HG02571 (cell line): ENCODE measurements around the gene MORF4L1.
"Not testable (repeated sequence)": the region's sequence is repeated elsewhere in the genome, so short reads cannot be mapped to it uniquely, and the experiment has no call there.

Experiments used
- ATAC-seq: cut with Tn5 transposase; IDR thresholded peaks from one replicate; pipeline ENCODE4 v1.9.1; 2021; ENCODE audit warnings: mild to moderate bottlenecking, moderate library complexity; ENCODE audit not compliant: unreplicated experiment

MORF4L1 gene

DNA sequence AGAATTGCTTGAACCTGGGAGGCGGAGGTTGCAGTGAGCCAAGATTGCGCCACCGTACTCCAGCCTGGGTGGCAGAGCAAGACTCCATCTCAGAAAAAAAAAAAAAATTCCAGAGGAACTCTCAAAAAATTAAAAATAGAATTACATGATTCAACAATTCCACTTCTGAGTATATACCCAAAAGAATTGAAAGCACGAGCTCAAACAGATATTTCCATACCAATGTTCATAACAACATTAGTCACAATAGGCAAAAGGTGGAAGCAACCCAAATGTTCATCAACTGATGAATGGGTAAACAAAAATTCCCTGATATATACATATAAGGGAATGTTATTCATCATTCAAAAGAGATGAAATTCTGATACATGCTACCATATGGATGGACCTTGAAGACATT is 16.9 kb upstream of the MORF4L1 start:
- ATAC-seq, result no peak

DNA sequence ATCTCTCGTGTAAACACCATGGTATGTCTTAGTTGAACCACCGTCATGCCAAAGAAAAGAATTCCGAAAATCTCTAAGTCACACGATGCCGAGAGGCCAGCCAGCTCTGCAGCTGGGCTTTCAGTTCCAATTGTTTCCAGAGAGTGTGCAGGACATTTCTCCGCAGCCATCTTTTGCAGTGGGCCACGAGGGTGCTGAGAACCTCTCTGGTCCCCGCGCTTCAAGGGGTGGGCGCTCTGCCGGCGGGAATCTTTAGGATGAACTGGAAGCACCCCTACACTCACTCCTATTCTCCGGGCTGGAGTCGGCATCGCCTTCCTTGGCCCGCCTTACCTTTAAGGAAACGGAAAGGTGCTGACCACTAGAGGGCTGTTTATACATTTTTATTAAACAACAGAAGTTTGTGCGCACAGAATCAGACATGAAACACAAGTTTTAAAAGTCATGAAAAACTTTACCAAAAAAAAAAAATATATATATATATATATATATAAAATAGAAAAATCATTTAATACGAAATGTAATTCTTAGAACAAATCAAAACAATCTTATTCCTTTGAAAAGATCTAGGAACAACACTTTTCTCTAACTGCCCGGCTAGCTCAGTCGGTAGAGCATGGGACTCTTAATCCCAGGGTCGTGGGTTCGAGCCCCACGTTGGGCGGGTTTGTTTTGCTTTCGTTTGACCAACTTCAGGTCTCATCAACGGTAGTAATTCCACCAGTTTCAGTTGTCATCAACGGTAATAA is 12.5 kb upstream of the MORF4L1 start:
- no peak for ATAC-seq

DNA sequence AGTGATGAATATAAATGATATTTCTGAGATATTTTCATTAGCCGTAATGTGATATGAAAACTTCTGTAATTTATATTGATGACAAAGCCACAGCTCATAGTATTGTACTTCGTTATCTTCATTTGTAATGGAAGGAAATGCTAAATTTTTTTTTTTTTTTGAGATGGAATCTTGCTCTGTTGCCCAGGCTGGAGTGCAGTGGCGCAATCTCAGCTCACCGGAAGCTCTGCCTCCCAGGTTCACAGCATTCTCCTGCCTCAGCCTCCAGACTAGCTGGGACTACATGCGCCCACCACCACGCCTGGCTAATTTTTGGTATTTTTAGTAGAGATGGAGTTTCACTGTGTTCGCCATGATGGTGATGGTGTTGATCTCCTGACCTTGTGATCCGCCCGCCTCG is 7.1 kb upstream of the MORF4L1 start:
- not testable (repeated sequence) for ATAC-seq

DNA sequence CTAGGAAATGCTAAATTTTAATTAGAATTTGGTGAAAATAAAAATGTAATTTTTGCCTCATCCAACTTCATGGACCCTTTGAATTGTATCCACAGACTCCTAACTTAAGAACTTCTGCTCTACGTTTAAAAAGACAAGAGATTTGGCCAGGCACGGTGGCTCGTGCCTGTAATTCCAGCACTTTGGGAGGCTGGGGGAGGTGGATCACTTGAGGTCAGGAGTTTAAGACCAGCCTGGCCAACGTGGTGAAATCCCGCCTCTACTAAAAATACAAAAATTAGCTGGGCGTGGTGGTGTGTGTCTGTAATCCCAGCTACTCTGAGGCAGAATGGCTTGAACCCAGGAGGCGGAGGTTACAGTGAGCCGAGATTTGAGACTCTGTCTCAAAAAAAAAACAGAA is 6.7 kb upstream of the MORF4L1 start:
- ATAC-seq, result not testable (repeated sequence)

DNA sequence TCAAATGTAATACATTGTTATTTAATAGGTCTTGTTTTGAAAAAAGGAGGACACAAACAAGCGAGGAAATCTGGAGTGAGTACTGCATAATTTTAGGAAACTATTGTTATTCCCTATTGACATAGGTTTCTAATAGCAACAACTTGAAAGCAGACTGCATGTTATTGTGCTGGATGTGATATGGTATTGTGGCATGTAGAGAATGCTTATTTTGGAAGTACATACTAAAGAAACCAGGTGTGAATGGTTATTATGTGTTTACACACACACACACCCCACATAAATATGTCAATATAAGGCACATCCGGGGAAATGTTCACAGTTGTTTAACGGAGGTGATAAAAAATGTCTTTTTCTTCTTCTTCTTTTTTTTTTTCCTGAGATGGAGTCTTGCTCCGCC is 5.9 kb upstream of the MORF4L1 start:
- no peak for ATAC-seq

DNA sequence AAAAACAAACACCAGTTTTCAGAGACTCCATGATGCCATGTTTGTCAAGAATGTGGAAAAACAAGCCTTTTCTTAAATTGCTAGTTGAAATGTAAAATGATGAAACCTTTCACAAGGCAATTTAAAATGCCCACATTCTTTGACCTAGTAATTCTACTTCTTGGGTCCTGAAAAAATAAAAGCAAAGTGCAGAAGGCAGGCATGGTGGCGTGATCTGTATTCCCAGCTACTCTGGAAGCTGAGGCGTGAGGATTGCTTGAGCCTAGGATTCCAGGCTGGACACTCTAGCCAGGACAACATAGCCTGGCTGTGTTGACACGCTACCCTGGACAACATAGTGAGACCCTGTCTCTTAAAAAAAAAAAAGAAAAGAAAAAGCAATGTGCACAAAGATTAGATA is 4.3 kb upstream of the MORF4L1 start:
- ATAC-seq, result no peak

DNA sequence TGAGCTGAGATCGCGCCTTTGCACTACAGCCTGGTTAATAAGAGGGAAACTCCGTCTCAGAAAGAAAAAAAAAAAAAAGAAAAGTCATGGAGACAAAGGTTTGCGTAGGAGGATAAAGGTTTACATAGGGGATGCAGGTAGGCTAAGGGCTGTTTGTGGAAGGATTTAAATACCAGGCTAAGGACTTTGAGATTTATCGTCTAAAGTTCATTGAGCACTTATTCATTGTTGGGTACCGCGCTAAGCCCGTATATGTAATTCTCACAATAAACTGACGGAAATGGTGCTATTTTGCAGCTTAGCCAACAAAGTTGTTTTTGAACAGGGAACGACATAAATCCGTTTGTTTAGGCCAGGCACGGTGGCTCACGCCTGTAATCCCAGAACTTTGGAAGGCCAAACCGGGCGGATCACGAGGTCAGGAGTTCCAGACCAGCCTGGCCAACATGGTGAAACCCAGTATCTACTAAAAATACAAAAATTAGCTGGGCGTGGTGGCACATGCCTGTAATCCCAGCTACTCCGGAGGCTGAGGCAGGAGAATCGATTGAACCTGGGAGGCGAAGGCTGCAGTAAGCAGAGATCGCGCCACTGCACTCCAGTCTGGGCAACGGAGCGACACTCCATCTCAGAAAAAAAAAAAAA is 1.1 kb upstream of the MORF4L1 start:
- ATAC-seq, result not testable (repeated sequence)

DNA sequence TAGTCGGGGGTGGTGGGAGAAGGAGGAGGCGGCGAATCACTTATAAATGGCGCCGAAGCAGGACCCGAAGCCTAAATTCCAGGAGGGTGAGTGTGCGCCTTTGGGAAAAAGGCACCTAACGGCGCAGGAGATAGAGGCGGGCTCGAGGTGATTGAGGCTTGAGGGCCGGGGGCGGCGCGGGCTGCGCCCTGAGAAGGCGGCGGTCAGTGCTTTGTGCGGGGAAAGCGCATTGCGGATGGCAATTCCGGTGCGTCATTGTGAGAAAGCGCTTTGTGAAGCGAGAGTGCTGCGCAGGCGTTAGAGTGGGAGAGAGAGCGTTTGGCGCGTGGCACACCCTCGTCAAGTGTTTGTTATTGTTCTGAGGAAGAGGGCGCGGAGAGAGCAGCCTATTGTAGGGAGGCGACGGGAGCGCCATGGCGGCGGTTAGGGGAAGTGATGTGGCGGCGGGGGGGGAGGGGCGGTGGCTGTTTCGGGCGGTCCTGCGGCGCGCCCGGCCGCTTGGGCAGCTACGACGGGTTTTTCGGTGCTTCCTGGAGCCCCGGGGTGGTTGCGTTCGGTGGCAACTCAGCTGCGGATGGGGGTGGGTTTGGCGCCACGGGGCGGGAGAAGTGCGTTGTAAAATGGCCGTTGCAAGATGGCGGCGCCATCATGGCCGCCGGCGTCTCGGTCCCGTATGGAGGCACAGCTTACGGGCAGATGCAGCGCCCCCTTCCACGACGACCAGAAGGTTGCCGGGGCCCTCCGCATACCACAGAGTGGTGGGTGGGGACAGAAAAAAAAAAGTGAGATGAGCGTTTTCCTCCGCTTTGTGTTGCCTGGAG is 492 bp downstream of the MORF4L1 start:
- peak; percentile 68 for ATAC-seq

DNA sequence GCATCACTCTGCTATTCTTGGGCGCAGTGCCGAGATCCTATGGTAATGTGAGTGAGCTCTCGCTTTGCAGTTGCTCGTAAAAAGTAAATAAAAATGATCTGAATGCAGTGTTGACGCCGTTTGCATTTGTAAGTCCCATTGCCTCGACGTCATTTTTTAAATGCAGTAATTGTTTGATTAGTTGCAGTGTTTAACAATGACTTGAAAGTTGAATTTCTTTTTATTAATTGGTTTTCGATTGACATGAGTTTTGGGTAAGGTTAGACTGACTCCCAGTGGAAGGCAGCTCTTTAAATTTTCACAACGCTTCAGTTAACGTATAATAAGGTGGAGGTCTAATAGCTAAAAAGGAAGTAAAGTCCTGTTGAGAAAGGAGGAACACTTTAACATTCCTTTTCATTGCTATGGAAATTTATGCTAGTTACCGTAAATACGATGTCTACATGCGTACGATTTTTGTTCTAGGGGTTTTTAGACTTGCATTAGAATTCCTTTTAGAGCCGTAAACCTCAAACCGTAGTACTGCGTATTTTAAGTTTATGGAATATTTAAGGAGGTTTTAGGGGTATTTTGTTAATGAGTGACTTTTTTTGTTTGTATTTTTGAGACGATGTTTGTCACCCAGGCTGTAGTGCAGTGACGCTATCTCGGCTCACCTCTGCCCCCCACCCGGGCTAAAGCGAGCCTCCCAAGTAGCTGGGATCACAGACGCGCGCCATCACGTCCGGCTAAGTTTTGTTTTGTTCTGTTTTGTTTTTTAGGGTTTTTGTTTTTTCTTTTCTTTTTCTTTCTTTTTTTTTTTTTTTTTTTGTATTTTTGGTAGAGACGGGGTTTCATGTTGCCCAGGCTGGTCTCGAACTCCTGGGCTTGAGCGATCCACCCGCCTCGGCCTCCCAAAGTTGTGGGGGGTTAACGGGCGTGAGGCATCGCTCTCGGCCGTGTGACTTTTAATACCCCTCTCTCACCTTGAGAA is 1.4 kb downstream of the MORF4L1 start:
- no peak for ATAC-seq

DNA sequence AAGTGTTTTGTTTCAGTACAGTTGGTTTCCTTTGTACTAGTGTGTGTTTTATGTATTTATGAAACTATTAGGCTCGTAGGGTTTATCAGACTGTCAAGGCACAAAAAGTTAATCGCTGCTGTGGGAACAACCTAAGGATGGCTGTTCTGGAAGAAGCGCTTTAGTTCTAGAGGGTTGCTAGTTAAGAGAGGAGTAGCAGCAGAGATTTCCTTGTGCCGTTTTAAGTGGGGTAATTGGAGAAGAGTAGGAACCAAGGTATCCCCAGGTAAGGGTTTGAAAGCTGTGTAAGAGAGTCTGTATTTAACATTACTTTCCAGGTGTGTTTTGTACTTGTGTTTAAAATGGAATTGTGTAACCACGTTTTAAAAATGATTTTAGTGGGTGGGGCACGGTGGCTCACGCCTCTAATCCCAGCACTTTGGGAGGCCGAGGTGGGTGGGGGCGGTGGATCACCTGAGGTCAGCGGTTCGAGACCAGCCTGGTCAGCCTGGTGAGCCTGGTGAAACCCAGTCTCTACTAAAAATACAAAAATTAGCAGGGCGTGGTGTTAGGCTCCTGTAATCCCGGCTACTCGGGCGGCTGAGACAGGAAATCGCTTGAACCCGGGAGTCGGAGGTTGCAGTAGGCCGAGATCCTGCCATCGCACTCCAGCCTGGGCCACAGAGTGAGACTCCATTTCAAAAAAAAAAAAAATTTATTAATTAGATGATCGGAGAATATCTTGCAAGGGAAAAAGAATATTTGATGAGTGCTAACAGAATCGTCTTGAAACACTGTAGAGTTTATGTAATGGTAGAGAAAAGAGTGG is 2.6 kb downstream of the MORF4L1 start:
- ATAC-seq, result no peak

DNA sequence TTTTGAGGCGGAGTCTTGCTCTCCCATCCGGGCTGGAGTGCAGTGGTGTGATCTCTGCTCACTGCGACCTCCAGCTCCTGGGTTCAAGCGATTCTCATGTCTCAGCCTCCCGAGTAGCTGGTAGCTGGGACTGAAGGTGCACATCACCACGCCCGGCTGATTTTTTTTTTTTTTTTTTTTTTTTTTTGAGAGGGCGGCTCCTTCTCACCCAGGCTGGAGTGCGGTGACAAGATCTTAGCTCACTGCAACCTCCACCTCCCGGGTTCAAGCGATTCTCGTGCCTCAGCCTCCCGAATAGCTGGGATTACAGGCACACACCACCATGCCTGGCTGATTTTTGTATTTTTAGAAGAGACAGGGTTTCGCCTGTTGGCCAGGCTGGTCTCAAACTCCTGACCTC is 4.3 kb downstream of the MORF4L1 start:
- not testable (repeated sequence) for ATAC-seq

DNA sequence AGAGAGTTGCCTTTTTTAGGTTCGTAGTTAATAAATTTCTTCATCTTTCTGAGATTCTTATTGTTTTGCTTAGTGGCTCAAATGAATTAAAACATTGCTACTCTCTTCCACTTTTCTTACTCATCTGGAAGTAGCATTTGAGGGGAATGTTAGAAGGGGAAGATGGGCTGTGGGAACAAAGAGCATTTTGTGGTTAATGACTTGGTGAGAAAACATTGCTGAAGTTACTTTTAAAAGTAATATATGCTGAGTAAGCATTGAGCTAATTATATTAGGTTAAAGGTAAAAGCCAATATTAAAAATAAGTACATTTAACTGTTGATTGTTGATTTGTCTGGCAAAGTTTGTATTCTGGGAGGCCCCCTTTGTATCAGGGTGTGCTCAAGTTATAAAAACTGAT is 5.7 kb downstream of the MORF4L1 start:
- no peak for ATAC-seq

DNA sequence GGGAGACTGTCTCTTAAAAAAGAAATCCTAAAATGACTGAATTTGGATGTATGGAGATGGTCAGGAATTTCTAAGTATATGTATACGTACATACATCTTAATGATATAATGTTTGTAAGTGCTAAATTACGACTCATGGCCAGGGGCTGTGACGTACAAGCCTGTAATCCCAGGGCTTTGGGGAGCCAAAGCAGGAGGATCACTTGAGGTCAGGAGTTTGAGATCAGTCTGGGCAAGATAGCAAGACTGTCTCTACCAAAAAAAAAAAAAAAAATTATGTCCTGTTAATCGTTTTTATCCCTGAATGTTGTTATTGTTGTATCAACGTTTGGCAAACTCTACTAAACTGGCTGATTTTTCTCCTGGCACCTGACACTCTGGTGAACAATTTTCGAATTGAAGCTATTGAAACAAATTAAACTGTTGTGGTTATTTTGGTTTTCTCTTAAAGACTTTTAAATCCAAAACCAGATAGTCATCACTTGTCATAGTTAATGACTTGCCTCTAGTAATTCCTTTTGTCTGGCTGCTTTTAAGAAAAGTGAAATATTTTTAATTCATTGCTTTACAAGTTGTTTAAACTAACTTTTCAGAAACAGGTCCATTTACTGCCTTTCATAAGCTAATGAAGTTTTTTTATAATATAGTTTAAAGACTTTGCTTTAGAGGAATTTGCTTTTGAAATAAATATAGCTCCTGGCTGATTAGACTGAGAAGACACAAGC is 7.0 kb downstream of the MORF4L1 start:
- no peak for ATAC-seq

DNA sequence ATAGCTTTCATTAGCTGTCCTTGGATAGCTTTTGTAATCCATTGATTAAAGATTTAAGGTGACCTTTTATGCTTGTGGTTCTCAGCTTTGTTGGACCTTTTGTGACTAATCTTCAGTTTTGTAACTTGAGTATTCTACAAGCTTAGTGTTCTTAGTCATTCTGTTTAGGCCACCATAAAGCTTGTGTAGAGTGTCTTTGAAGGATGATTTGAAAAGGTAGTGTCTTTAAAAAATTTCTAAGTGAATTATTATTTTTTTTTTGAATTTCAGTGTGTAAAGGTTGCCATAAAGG is 7.5 kb downstream of the MORF4L1 start:
- ATAC-seq, result no peak

DNA sequence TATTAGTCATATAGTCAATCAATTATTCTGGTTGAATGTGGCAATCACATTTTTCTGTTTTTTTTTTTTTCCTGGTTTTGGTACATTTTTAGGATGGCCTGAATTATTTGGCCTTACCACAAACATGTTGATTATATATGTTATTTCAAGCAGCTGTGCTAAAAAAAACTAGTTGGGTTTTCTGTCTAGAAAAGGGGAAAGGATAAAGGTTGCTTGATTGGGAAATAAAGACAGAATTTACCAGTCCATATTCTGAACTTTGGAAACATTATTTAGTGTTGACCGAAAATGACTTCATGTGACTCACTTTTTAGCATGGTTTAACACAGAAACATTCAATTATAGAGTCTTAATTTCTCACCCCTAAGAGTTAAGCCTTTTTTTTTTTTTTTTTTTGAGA is 8.1 kb downstream of the MORF4L1 start:
- ATAC-seq, result no peak

DNA sequence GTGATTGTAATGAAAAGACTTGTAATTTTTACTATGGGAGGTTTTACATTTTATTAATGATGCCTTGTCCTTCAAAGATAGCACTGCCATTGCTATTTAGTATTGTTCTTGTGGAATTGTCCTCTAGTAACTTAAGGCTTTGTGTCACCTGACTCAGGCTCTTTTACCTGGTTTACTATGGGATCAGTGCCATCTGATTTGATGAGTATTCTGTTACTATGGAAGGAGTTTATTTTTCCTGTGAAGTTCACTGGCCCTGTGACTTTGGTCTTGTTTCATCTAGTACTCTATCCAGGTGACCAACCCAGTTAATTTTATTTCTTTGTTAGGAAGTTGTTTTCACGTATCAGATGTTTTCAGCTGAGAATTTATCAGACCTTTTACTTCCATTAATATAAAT is 9.0 kb downstream of the MORF4L1 start:
- ATAC-seq, result no peak

DNA sequence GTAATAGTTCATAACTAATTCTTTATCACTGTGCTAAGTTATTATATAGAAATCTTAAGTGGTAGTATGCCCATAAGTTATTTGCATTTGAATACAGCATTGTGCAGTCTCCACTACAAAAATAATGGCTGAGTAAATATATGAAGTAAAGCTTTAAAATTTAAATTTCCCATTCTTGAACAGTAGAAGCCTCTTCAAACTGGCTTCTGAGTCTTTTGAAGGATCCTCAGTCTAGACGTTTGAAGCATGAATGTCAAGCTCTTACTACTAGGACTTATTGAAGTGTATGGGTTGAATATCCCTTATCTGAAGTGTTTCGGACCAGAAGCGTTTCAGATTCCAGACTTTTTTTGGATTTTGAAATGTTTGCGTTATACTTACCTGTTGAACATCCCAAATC is 16.3 kb downstream of the MORF4L1 start:
- ATAC-seq, result no peak

DNA sequence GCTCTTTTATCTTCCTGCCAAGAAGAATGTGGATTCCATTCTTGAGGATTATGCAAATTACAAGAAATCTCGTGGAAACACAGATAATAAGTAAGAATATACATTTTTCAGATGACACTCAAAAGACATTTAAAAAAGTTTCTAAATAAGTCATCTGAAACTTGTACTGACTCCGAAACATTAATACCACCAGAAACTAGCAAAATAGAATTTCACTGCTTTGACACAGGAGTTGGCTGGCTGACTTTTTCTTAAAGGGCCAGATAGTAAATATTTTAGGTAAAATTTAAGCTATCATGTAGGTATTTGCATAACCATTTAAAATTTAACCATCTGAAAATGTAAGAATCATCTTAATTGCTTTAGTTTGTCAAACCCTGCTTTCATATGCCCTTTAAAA is 20.8 kb downstream of the MORF4L1 start:
- no peak for ATAC-seq

DNA sequence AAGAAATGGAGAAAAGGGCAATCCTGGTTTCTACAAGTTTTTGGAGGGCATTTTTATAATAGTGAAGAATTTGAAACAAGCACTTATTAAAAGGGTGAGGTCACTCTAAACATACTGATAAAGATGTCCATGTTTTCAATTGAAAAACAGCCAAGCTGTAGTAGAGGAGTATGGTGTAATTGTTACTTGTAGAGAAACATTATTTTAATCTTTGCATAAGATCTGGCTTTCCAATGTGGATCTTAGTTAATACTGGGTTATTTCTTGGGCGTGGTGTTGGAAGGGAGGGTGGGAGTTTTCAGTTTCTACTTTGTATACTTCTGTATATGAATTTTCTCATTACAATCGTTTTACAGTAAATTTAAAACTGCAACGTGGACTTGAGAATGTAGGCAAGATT is 22.8 kb downstream of the MORF4L1 start:
- no peak for ATAC-seq
